ENCODE measurements around the gene MAP1LC3B2.

MAP1LC3B2 gene

GRCh38 chr12:116589581-116589980 is 30.4 kb downstream of the MAP1LC3B2 start:
- no peak overlapping the region for H3K4me3 Mint-ChIP-seq
- peaks cover 22% of the 10 kb centered on the region for H3K4me1 Mint-ChIP-seq (ENCODE audit: low read depth)

GRCh38 chr12:116590561-116590960 is 31.4 kb downstream of the MAP1LC3B2 start:
- H3K27me3 Mint-ChIP-seq, result no peaks in the 10 kb centered on the region
- peaks cover 30% of the 10 kb centered on the region for H3K4me1 Mint-ChIP-seq (ENCODE audit: low read depth)
- H3K4me3 Mint-ChIP-seq, result no peak overlapping the region
- no peaks in the 10 kb centered on the region for H3K36me3 Mint-ChIP-seq (ENCODE audit: low read depth)
- no peak overlapping the region for H3K27ac Mint-ChIP-seq
- H3K9me3 Mint-ChIP-seq, result no peaks in the 10 kb centered on the region

More at GRCh38 chr12:116589581-116589980, 30.4 kb downstream of the MAP1LC3B2 start:
- no peaks in the 10 kb centered on the region for H3K27me3 Mint-ChIP-seq
- H3K36me3 Mint-ChIP-seq (ENCODE audit: low read depth), result no peaks in the 10 kb centered on the region
- no peaks in the 10 kb centered on the region for H3K9me3 Mint-ChIP-seq
- no peak overlapping the region for H3K27ac Mint-ChIP-seq

- no peak overlapping the region for H3K4me3 Mint-ChIP-seq
- no peaks in the 10 kb centered on the region for H3K27me3 Mint-ChIP-seq
- no peaks in the 10 kb centered on the region for H3K36me3 Mint-ChIP-seq (ENCODE audit: low read depth)
- no peaks in the 10 kb centered on the region for H3K9me3 Mint-ChIP-seq
- peaks cover 30% of the 10 kb centered on the region for H3K4me1 Mint-ChIP-seq (ENCODE audit: low read depth)
- peak overlapping the region; percentile 10 for H3K27ac Mint-ChIP-seq
Measured at GRCh38 chr12:116591855-116592637, 32.9 kb downstream of the MAP1LC3B2 start.

GRCh38 chr12:116592731-116593130 is 33.5 kb downstream of the MAP1LC3B2 start:
- no peaks in the 10 kb centered on the region for H3K27me3 Mint-ChIP-seq
- H3K27ac Mint-ChIP-seq, result no peak overlapping the region
- no peaks in the 10 kb centered on the region for H3K9me3 Mint-ChIP-seq
- peaks cover 30% of the 10 kb centered on the region for H3K4me1 Mint-ChIP-seq (ENCODE audit: low read depth)
- no peak overlapping the region for H3K4me3 Mint-ChIP-seq
- H3K36me3 Mint-ChIP-seq (ENCODE audit: low read depth), result no peaks in the 10 kb centered on the region

- Mint-ChIP-seq H3K9me3 (no peaks in the 10 kb centered on the region), H3K27ac (peak overlapping the region; percentile 87), H3K36me3 (ENCODE audit: low read depth) (no peaks in the 10 kb centered on the region), H3K4me3 (peak overlapping the region; percentile 57), H3K4me1 (ENCODE audit: low read depth) (peaks cover 34% of the 10 kb centered on the region), H3K27me3 (no peaks in the 10 kb centered on the region)
Measured at GRCh38 chr12:116594325-116595038, 35.3 kb downstream of the MAP1LC3B2 start.

GRCh38 chr12:116595186-116595585 is 36.0 kb downstream of the MAP1LC3B2 start:
- no peaks in the 10 kb centered on the region for H3K9me3 Mint-ChIP-seq
- no peak overlapping the region for H3K27ac Mint-ChIP-seq
- no peaks in the 10 kb centered on the region for H3K36me3 Mint-ChIP-seq (ENCODE audit: low read depth)
- no peaks in the 10 kb centered on the region for H3K27me3 Mint-ChIP-seq
- H3K4me1 Mint-ChIP-seq (ENCODE audit: low read depth), result peaks cover 38% of the 10 kb centered on the region
- H3K4me3 Mint-ChIP-seq, result no peak overlapping the region

- Mint-ChIP-seq H3K27ac (no peak overlapping the region), H3K4me1 (ENCODE audit: low read depth) (peaks cover 38% of the 10 kb centered on the region), H3K36me3 (ENCODE audit: low read depth) (no peaks in the 10 kb centered on the region), H3K4me3 (no peak overlapping the region), H3K27me3 (no peaks in the 10 kb centered on the region), H3K9me3 (no peaks in the 10 kb centered on the region)
Measured at GRCh38 chr12:116595672-116596071, 36.5 kb downstream of the MAP1LC3B2 start.

GRCh38 chr12:116597886-116598285 is 38.7 kb downstream of the MAP1LC3B2 start:
- Mint-ChIP-seq H3K36me3 (ENCODE audit: low read depth) (no peaks in the 10 kb centered on the region), H3K27me3 (no peaks in the 10 kb centered on the region), H3K4me1 (ENCODE audit: low read depth) (peaks cover 41% of the 10 kb centered on the region), H3K4me3 (no peak overlapping the region), H3K9me3 (no peaks in the 10 kb centered on the region), H3K27ac (peak overlapping the region; percentile 17)

GRCh38 chr12:116598311-116599284 is 39.4 kb downstream of the MAP1LC3B2 start:
- H3K27me3 Mint-ChIP-seq, result no peaks in the 10 kb centered on the region
- no peaks in the 10 kb centered on the region for H3K9me3 Mint-ChIP-seq
- no peak overlapping the region for H3K27ac Mint-ChIP-seq
- H3K4me1 Mint-ChIP-seq (ENCODE audit: low read depth), result peaks cover 40% of the 10 kb centered on the region
- H3K4me3 Mint-ChIP-seq, result no peak overlapping the region
- no peaks in the 10 kb centered on the region for H3K36me3 Mint-ChIP-seq (ENCODE audit: low read depth)

GRCh38 chr12:116599285-116600136 is 40.3 kb downstream of the MAP1LC3B2 start:
- no peaks in the 10 kb centered on the region for H3K36me3 Mint-ChIP-seq (ENCODE audit: low read depth)
- no peaks in the 10 kb centered on the region for H3K27me3 Mint-ChIP-seq
- peaks cover 32% of the 10 kb centered on the region for H3K4me1 Mint-ChIP-seq (ENCODE audit: low read depth)
- H3K9me3 Mint-ChIP-seq, result no peaks in the 10 kb centered on the region
- peak overlapping the region; percentile 31 for H3K27ac Mint-ChIP-seq
- H3K4me3 Mint-ChIP-seq, result no peak overlapping the region

- Mint-ChIP-seq H3K27ac (peak overlapping the region; percentile 16), H3K4me3 (no peak overlapping the region), H3K27me3 (no peaks in the 10 kb centered on the region), H3K36me3 (ENCODE audit: low read depth) (no peaks in the 10 kb centered on the region), H3K9me3 (no peaks in the 10 kb centered on the region), H3K4me1 (ENCODE audit: low read depth) (peaks cover 23% of the 10 kb centered on the region)
Measured at GRCh38 chr12:116600959-116601918, 42.1 kb downstream of the MAP1LC3B2 start.

- Mint-ChIP-seq H3K27me3 (no peaks in the 10 kb centered on the region), H3K4me1 (ENCODE audit: low read depth) (peaks cover 23% of the 10 kb centered on the region), H3K4me3 (no peak overlapping the region), H3K36me3 (ENCODE audit: low read depth) (no peaks in the 10 kb centered on the region), H3K9me3 (no peaks in the 10 kb centered on the region), H3K27ac (peak overlapping the region; percentile 34)
Measured at GRCh38 chr12:116601933-116602810, 43.0 kb downstream of the MAP1LC3B2 start.

All from stimulated activated naive CD8-positive, alpha-beta T cell treated with anti-CD3 and anti-CD28 coated beads, Interleukin-15, Interleukin-2, amounts not matched to agents 100 ng/mL and 50 ng/mL, for 24 hours (primary cell).